GM12878 (cell line): ENCODE data around the gene HPS5. TPM values are rescaled to one million over a fixed set of nuclear protein-coding genes. Genes with fewer than 3 reads are reported as not detected.

Source experiments
- ATAC-seq: fragments of 200-7000 bp; cut with Tn5 transposase; 3 replicates; pipeline ENCODE4 v1.9.1; 2020; ENCODE audit warnings: mild to moderate bottlenecking, moderate library complexity
- BruUV-seq: library from RNA; stranded (reverse); fragments of 400-500 nt; replicated peaks from 2 replicates; lab custom pipeline; 2021; lab: Mats Ljungman, UMichigan
- CTCF ChIA-PET: fragments of 300-600 bp; sonication (Branson Sonifier 250); formaldehyde crosslinking; extraction: SDS; loops from one replicate; lab custom pipeline; 2021; ENCODE audit warnings: inconsistent platforms; lab: Yijun Ruan, JAX
- POLR2A ChIA-PET: fragments of 350-600 bp; formaldehyde crosslinking; extraction: SDS; loops from one replicate; lab custom pipeline; 2021; ENCODE audit warnings: inconsistent platforms; lab: Charles Lee
- RAD21 ChIA-PET: fragments of 300-600 bp; sonication (Branson Sonifier 250); formaldehyde crosslinking; loops from one replicate; lab custom pipeline; 2023; ENCODE audit warnings: antibody characterized with exemption; ENCODE audit not compliant: unreplicated experiment; lab: Charles Lee
- SMC1A ChIA-PET: fragments of 300-600 bp; sonication (Branson Sonifier 250); formaldehyde crosslinking; loops from one replicate; lab custom pipeline; 2023; ENCODE audit not compliant: unreplicated experiment, uncharacterized antibody; lab: Charles Lee
- DNase-seq: peaks from one replicate; pipeline ENCODE4 v3.0.0-alpha.2; 2011; ENCODE audit warnings: low read depth, low spot score
- FAIRE-seq: peaks from 3 replicates; lab custom pipeline; 2011; peaks lifted over from hg19 to GRCh38; lab: Jason Lieb, UNC
- H2AFZ ChIP-seq: 2 replicates; pipeline ENCODE4 v1.6.0; 2011; ENCODE audit warnings: low read depth, low read length, control low read depth; ENCODE audit not compliant: control insufficient read depth
- H3K27ac ChIP-seq: 2 replicates; pipeline ENCODE4 v1.5.1; 2011; ENCODE audit warnings: control low read depth; ENCODE audit not compliant: control insufficient read depth, insufficient read depth
- H3K27me3 ChIP-seq, 2 experiments: replicated peaks in 1 of 2; 2 replicates each; pipeline versions ENCODE4 v1.6.0 to v1.6.1; 2011; ENCODE audit warnings: low read length in 1 of 2; ENCODE audit not compliant: control insufficient read depth in 2 of 2, insufficient read depth in 2 of 2
- H3K36me3 ChIP-seq, 2 experiments: 2 replicates each; pipeline ENCODE4 v1.5.1; 2011; ENCODE audit warnings: low read length in 1 of 2; ENCODE audit not compliant: control insufficient read depth in 2 of 2, insufficient read depth in 2 of 2
- H3K4me1 ChIP-seq: 2 replicates; pipeline ENCODE4 v1.6.1; 2011; ENCODE audit warnings: mild to moderate bottlenecking, low read length, moderate library complexity, mixed read lengths; ENCODE audit not compliant: control insufficient read depth, insufficient read depth
- H3K4me2 ChIP-seq: 2 replicates; pipeline ENCODE4 v1.6.0; 2011; ENCODE audit warnings: control low read depth; ENCODE audit not compliant: control insufficient read depth, insufficient read depth
- H3K4me3 ChIP-seq: fragments of 200-600 bp; sonication (generic); 2 replicates; pipeline ENCODE4 v1.5.1; 2016
- H3K79me2 ChIP-seq: 2 replicates; pipeline ENCODE4 v1.6.0; 2011; ENCODE audit warnings: low read length; ENCODE audit not compliant: control insufficient read depth, insufficient read depth
- H3K9ac ChIP-seq: 2 replicates; pipeline ENCODE4 v1.8.0; 2011; ENCODE audit warnings: low read length, control low read depth, mixed read lengths; ENCODE audit not compliant: control insufficient read depth, insufficient read depth
- H3K9me3 ChIP-seq: replicated peaks from 3 replicates; pipeline ENCODE4 v1.5.1; 2011; ENCODE audit warnings: mild to moderate bottlenecking, low read length; ENCODE audit not compliant: control insufficient read depth, insufficient read depth
- H4K20me1 ChIP-seq: 2 replicates; pipeline ENCODE4 v1.6.0; 2011; ENCODE audit not compliant: control insufficient read depth, insufficient read depth
- BHLHE40 ChIP-seq, 2 experiments: fragments of 450-650 bp in 1 of 2; IDR thresholded peaks; 2 replicates each; pipeline ENCODE4 v1.6.1; 2011 to 2017; ENCODE audit warnings: low read depth in 2 of 2, borderline replicate concordance in 1 of 2, improper control_type of control experiment in 1 of 2, low read length in 1 of 2, mild to moderate bottlenecking in 1 of 2
- KDM1A ChIP-seq: fragments of 200-600 bp; sonication (generic); IDR thresholded peaks from 2 replicates; pipeline ENCODE4 v1.6.1; 2016; ENCODE audit warnings: borderline replicate concordance
- NKRF ChIP-seq: fragments of 450-650 bp; conservative IDR thresholded peaks from 2 replicates; pipeline ENCODE4 v1.6.1; 2017; ENCODE audit warnings: mild to moderate bottlenecking, moderate library complexity
- SIN3A ChIP-seq: IDR thresholded peaks from 2 replicates; pipeline ENCODE4 v1.6.1; 2012; ENCODE audit warnings: low read depth, low read length, improper control_type of control experiment
- SMAD1 ChIP-seq: fragments of 450-650 bp; IDR thresholded peaks from 2 replicates; pipeline ENCODE4 v1.6.1; 2018; ENCODE audit warnings: mild to moderate bottlenecking, low read depth; ENCODE audit not compliant: partially characterized antibody
- SREBF2 ChIP-seq: IDR thresholded peaks from 2 replicates; pipeline ENCODE4 v1.6.1; 2012; ENCODE audit warnings: mild to moderate bottlenecking, low read length
- TAF1 ChIP-seq: IDR thresholded peaks from 2 replicates; pipeline ENCODE4 v1.6.1; 2011; ENCODE audit warnings: mild to moderate bottlenecking, low read depth, low read length, borderline replicate concordance
- ZBTB11 ChIP-seq: fragments of 450-650 bp; formaldehyde crosslinking; IDR thresholded peaks from 2 replicates; pipeline ENCODE4 v1.5.0; 2022; ENCODE audit warnings: mild to moderate bottlenecking, missing genetic modification characterization
- WGBS: methylation state at CpG from one replicate; pipeline ENCODE4 v1.1.6; 2016; ENCODE audit warnings: low lambda C conversion rate; ENCODE audit not compliant: insufficient replicate concordance, insufficient coverage; ENCODE audit errors: missing lambda C conversion rate; 5-methylcytosine and 5-hydroxymethylcytosine counted together
- in situ Hi-C: fragments of 300-500 bp; cut with MboI; formaldehyde crosslinking; loops from 9 replicates; pipeline ENCODE4 v1.14.3; 2018; ENCODE audit warnings: mixed read lengths
- intact Hi-C: fragments of 100-400 bp; cut with micrococcal nuclease; formaldehyde crosslinking; loops from one replicate; pipeline ENCODE4 v1.14.2; 2022; ENCODE audit not compliant: unreplicated experiment
- polyA plus RNA-seq, 11 experiments: library from polyadenylated mRNA; depleted of rRNA in 4 of 11; unstranded in 6 of 11; stranded (reverse) in 5 of 11; fragments of >200 nt; fragmentation: Nextera tagmentation in 4 of 11; fragmentation: Illumina TruSeq in 1 of 11; extraction: Ambion mirVana in 4 of 11; extraction: Trizol in 1 of 11; gene quantifications; 1 replicate in 1 of 11; 2 replicates in 10 of 11; pipeline versions ENCODE4 v1.2.1 to v1.2.3, GENCODE V29; 2011 to 2016; ENCODE audit warnings: inconsistent platforms in 2 of 11, missing spikeins in 2 of 11, low read depth in 1 of 11
- total RNA-seq, 4 experiments: library from RNA; depleted of rRNA in 3 of 4; stranded (reverse); fragments of >200 nt in 3 of 4; fragmentation: Illumina TruSeq in 1 of 4; extraction: Trizol in 1 of 4; gene quantifications; 2 replicates each; pipeline versions ENCODE4 v1.2.1 to v1.2.3, GENCODE V29; 2013 to 2021
- TF ChIP-seq, protein P1 (sequence below): IDR thresholded peaks from 2 replicates; pipeline ENCODE4 v1.6.1; 2012; ENCODE audit warnings: low read length, inconsistent platforms
- TF ChIP-seq, protein P2 (sequence below): fragments of 450-650 bp; IDR thresholded peaks from 2 replicates; pipeline ENCODE4 v1.6.1; 2017; ENCODE audit warnings: mild to moderate bottlenecking, moderate library complexity
- TF ChIP-seq, protein P3 (sequence below): fragments of 450-650 bp; IDR thresholded peaks from 2 replicates; pipeline ENCODE4 v1.6.1; 2014; ENCODE audit warnings: mild to moderate bottlenecking

The HPS5 gene
- total and polyA plus RNA-seq, 10 of the 15 experiments (the other 5 are each of a cell fraction or from before 2014, with no cell fraction given) = 11.9 to 32.6 (median 23.5) TPM

DNA sequence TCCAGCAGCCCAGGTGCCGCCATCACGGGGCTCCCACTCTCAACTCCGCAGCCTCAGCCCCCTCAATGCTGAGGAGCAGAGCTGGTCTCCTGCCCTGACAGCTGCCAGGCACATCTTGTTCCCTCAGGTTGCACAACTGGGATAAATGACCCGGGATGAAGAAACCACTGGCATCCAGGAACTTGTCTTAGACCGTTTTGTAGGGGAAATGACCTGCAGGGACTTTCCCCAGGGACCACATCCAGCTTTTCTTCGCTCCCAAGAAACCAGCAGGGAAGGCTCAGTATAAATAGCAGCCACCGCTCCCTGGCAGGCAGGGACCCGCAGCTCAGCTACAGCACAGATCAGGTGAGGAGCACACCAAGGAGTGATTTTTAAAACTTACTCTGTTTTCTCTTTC, 56.0 kb downstream of the HPS5 start, which contains the start of gene SAA1:
Gene SAA1, plus strand, starts transcription at position 316 of the 400 bp plus-strand sequence. CDS start 624 bp downstream, outside the sequence.
- no peak within 1 kb of the TSS for H2AFZ ChIP-seq
- in situ Hi-C loops = no loop called here
- no peaks in the 10 kb centered on the region for H3K27me3 ChIP-seq
- no peak within 1 kb of the TSS for H3K4me3 ChIP-seq
- no peak for ATAC-seq
- DNase-seq = no peak
- peaks cover 20% of the 10 kb centered on the region for H3K4me1 ChIP-seq
- ChIA-PET RAD21 (interaction anchor here (3.0 kb wide), 1 partner anchor 22 kb away, joined by 9 read pairs; no protein-coding TSS in a partner anchor), CTCF (interaction anchor here (1.3 to 1.6 kb wide), 2 partner anchors 19 to 22 kb away, joined by 3 to 15 read pairs; no protein-coding TSS in a partner anchor), POLR2A (interaction anchor here (0.8 kb wide), 1 partner anchor 17 kb away, joined by 5 read pairs; no protein-coding TSS in a partner anchor), SMC1A (interaction anchor here (0.8 to 1.0 kb wide), 3 partner anchors 15 to 42 kb away, joined by 3 read pairs; no protein-coding TSS in a partner anchor)
- no TSS peak for BruUV-seq
- no peak for FAIRE-seq
- H3K36me3 ChIP-seq = no peaks in the 10 kb centered on the region
- intact Hi-C loops = no loop called here
- no peaks in the 10 kb centered on the region for H4K20me1 ChIP-seq
- WGBS = 75% methylated on average over 8 of the region's 8 CpGs
- H3K27ac ChIP-seq = no peak within 1 kb of the TSS
- H3K9me3 ChIP-seq = no peaks in the 10 kb centered on the region
- H3K79me2 ChIP-seq = no peaks in the 10 kb centered on the region
- H3K9ac ChIP-seq = no peak within 1 kb of the TSS
- no peak within 1 kb of the TSS for H3K4me2 ChIP-seq
- no peak for TF ChIP-seq SMAD1
- TF ChIP-seq TAF1 = no peak
- TF ChIP-seq, protein P1, sequence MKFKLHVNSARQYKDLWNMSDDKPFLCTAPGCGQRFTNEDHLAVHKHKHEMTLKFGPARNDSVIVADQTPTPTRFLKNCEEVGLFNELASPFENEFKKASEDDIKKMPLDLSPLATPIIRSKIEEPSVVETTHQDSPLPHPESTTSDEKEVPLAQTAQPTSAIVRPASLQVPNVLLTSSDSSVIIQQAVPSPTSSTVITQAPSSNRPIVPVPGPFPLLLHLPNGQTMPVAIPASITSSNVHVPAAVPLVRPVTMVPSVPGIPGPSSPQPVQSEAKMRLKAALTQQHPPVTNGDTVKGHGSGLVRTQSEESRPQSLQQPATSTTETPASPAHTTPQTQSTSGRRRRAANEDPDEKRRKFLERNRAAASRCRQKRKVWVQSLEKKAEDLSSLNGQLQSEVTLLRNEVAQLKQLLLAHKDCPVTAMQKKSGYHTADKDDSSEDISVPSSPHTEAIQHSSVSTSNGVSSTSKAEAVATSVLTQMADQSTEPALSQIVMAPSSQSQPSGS = no peak
- TF ChIP-seq, protein P2, sequence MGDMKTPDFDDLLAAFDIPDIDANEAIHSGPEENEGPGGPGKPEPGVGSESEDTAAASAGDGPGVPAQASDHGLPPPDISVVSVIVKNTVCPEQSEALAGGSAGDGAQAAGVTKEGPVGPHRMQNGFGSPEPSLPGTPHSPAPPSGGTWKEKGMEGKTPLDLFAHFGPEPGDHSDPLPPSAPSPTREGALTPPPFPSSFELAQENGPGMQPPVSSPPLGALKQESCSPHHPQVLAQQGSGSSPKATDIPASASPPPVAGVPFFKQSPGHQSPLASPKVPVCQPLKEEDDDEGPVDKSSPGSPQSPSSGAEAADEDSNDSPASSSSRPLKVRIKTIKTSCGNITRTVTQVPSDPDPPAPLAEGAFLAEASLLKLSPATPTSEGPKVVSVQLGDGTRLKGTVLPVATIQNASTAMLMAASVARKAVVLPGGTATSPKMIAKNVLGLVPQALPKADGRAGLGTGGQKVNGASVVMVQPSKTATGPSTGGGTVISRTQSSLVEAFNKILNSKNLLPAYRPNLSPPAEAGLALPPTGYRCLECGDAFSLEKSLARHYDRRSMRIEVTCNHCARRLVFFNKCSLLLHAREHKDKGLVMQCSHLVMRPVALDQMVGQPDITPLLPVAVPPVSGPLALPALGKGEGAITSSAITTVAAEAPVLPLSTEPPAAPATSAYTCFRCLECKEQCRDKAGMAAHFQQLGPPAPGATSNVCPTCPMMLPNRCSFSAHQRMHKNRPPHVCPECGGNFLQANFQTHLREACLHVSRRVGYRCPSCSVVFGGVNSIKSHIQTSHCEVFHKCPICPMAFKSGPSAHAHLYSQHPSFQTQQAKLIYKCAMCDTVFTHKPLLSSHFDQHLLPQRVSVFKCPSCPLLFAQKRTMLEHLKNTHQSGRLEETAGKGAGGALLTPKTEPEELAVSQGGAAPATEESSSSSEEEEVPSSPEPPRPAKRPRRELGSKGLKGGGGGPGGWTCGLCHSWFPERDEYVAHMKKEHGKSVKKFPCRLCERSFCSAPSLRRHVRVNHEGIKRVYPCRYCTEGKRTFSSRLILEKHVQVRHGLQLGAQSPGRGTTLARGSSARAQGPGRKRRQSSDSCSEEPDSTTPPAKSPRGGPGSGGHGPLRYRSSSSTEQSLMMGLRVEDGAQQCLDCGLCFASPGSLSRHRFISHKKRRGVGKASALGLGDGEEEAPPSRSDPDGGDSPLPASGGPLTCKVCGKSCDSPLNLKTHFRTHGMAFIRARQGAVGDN = no peak
- TF ChIP-seq, protein P3, sequence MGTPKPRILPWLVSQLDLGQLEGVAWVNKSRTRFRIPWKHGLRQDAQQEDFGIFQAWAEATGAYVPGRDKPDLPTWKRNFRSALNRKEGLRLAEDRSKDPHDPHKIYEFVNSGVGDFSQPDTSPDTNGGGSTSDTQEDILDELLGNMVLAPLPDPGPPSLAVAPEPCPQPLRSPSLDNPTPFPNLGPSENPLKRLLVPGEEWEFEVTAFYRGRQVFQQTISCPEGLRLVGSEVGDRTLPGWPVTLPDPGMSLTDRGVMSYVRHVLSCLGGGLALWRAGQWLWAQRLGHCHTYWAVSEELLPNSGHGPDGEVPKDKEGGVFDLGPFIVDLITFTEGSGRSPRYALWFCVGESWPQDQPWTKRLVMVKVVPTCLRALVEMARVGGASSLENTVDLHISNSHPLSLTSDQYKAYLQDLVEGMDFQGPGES = no peak
- TF ChIP-seq SIN3A = no peak
- no peak for TF ChIP-seq KDM1A
- no peak for TF ChIP-seq ZBTB11 (CRISPR knock-in tag)
- no peak for TF ChIP-seq BHLHE40 (IDR thresholded peaks at IDR 0.05; ENCODE audit: borderline replicate concordance in 1 of 2, low read depth in 2 of 2, low read length in 1 of 2)
- TF ChIP-seq SREBF2 = no peak
- no peak for TF ChIP-seq NKRF
